ENCODE data around the gene SPTB.
A peak's percentile ranks its signal among the peaks of the same experiment; 100 is the strongest.

SPTB gene

DNA sequence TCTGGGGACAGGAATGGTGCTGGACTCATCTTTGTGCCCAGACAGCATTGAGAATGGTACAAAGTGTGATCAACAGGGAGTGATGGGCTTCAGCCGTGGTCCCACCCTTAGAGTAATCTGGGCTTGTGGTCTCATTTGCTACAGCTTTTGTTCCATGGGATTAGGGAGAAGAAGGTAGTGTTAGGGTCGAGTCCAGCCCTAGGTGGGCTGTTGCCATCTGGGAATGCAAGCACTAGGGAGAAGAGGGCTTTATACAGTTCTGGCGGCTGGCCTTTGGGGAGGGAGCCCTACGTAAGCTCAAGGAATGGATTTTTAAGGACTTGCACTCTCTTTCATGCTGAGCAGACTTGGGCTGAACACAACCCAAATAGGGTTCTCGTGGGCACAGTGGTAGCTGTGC lies 170.6 kb downstream of the SPTB start:
- no peak for DNase-seq (ENCODE audit: low spot score)

DNA sequence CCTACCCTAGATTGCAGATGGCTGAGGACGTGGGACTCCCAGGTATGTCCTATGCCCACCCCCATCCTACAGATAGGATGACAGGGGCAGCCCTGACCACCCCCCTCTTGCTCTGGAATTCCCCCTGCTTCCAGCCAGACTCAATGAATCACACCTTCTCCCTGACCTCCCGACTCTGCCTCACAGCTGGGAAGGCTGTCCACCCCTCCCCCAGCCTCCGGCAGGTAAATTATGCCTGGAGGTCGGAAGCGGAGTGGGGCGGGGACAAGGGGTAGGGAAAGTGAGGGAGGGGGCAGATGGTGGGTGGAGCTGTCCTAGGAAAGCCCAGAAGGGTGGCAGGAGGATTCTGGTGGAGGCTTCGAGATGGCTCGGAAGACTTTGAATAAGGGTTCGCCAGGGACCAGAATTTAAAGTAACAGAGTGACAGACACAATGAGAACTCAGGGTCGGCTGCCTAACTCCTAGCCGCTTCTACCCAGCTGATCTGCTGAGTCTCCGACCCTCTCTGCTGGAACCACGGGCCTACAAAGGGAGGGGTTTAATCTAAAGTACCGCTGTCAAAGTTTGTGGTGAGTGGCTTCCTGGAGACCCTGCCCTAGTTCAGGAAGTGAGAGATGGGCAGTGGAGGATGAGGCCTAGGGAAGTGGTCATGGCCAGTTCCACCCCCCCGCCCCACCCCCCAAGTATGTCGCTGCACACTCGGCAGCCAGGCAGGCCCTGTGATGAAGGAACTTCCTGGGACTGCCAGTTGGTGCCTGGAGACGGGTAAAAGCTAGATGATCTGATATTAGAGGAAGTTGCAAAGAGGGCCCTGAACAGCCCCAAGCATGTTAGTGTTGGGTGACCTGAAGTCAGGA lies 171.3 kb downstream of the SPTB start:
- no peak for DNase-seq (ENCODE audit: low spot score)

DNA sequence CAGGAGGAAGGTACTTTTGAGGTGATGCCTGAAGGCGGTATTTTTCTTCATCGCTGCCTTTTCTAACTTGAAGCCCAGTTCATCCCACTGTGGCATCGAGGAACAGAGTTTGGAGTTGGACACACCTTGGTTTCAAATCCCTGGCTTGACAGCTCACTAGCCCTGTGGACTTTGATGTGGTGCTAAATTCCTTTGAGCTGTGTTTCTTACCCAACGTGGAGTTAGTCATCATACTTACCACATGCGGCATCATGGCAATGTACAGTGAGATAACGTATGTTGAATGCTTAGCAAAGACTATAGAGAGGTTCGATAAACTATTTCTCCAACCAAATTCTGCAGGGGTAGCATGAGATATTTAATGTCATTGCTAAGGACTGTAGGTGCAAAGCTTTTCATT lies 172.0 kb downstream of the SPTB start:
- peak; percentile 60 for DNase-seq (ENCODE audit: low spot score)

DNA sequence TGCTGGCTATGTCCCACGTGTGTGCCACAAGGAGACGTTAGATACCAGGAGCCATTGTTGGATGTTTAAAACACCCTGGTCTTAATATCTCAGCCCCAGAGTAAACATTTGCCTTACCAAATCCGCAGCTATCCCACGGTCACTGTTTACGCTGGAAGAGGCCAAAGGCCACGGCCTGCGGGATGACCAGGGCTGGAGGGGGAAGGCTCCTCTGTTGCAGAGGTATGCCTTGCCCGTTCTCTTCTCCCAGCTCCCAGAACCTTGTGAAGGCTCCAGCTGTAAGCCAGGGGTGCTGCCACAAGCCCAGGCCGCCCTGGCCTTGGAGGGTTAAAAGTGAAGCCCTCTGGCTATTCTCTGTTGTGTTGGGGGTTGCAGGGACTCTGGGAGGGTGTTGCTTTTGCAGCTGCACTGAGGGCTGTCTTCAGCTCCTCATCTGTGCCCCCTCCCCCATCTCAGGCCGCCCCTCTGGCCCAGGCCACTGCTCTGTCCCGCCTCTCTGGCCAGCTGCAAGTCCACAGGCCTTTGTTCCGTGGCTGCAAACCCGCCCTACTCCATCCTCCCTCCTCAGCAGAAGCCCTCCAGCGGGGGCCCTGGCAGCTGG lies 173.0 kb downstream of the SPTB start:
- DNase-seq (ENCODE audit: low spot score) = no peak

DNA sequence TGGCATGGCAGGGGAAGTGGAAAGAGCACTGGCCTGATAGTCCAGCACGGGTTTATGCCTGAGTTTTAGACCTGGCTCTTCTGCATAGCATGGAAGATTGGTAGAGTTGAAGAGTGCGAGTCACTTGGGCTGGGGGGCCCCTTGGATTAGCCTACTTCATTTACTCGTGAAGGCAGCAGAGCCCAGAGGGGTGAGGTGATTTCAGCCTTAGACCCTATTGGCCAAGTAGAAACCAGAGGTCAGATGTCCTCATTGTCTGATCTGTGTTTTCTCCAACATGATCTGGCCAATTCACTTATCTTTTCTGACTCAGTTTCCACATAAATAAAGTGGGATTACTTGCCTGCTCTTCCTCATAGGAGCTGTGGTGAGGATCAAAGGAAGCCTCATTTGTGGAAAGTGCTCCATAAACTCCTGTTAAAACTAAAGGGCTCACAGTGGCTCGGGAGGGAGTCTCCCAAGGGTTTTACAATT lies 173.6 kb downstream of the SPTB start:
- DNase-seq (ENCODE audit: low spot score) = no peak

DNA sequence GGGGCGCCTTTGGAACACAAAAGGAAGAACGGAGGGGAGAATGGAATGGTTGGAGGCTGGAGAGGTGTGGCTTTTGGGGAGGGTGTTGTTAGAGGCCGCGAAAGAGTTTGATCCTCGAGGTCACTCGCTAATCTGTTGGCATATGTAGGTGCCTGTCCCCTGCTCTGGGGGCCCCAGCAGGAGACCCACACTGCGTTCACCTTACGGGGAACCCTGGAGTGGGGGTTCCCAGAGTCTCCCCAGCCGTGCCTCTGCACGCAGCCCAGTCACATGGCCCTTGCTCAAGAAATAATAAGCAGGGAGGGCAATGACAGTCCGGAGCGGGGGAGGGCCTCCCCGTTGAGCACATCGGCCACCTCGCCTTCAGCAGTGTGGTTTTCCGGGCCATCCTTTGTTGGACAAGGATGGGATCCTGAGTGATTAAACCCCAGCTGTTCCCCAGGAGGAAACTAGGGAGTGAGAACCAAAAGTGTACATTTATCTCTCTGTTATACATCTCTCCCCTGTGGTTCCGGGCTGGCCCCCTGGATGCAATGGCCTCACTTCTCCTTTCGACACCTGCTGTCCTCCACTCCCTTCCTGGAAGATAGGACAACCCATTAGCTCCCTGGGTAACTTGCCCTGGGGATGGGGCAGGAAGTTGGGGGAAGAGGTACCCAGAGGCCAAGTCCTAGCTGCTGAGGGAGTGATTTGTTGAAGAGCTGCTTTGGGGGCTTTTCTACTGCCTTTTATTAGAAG lies 174.2 kb downstream of the SPTB start:
- no peak for DNase-seq (ENCODE audit: low spot score)

DNA sequence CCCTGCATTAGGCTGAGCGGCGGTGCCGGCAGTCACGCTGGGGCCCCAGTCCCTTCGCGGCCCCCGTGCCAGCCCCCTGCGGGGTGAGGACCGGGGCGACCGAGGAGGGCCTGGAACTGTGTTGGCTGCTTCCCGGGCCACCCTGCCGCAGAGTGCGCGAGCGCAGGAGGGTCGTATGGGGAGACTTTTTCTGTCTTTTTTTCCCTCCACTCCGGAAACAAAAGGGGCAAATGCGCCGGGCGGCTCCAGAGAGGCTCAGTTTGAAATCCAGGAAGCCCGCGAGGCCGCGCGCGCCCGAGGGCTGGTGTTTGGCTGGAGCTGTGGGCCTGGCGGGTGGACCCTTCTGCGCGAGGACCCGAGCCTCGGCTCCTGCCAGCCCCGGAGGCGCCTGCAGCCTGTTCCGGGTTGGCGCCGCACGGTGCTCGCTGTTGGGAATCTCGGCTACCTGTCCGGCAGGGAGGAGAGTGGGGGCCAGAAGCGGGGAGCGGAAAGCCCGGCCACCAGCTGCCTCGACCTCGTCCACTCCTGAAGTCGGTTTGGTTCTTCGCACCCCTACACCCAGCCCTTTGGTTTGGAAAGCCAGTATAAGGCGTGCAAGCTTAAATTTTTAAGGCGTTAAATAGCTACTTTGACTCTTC lies 174.8 kb downstream of the SPTB start:
- no peak for DNase-seq (ENCODE audit: low spot score)

DNA sequence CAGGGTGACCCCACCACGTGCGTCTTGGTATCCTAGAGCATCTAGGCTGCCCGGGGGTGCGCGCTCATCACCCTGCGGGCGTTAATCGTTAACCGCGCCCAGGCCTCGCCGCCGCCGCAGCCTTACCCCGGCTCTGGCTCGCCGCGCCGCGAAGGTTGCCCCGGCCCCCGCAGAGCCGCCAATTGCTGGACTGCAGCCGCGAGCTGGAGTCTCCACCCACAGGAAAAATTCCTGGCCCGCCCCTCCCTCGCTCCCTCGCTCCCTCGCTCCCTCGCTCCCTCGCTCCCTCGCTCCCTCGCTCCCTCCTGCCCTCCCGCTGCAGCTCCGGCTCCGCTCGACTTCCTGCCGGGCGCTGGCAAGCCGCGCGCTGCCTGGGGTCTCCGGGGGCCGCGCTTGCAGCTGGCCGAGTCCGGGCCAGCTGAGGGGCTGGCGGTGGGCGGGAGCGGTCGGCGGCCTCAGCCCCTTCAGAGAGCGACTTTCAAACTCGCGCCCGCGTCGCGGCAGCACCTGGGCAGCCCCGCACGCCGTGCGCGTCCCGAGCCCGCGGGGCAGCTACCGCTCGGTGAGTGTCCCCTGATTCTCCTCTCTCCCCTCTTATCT lies 175.5 kb downstream of the SPTB start, which contains the start of gene PLEKHG3:
Gene PLEKHG3, plus strand, starts transcription at position 282 of the 600 bp plus-strand sequence. CDS start 23,208 bp downstream, outside the sequence.
- peak; percentile 80 for DNase-seq (ENCODE audit: low spot score)

DNA sequence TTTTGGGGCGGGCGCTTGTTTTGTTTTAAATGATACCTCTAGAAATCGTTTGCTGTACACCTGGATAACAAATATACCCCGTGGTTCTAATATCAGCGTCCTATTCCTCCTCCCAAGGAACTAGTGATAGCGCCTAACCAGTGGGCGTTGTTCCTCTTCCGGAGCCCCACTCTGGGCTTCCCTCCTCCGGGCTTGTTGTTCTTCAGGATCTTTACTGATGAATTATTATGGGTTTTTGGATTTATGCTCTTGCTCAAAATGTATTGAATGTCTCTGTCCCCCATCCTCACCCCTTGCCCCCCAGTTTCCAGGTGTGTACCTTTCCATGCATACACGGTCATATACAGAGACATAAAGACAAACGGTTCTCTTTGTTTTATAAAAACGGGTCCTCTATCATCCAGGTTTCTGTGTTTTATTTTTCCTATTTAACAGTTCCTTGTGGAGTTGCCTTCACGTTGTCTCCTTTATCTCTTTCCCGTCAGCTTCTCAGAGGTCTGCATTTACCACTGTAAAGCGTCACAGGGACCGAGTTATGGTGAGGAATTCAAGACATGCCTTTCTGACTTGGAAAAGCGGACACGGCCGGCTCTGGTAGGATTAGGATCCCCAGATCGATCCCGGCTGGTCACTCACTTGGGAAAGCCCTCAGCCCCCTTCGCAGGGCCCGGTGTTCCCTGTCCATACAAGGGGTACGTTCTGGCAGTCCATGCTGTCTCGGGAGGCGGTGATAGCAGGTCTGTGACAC lies 176.1 kb downstream of the SPTB start:
- DNase-seq (ENCODE audit: low spot score) = no peak

DNA sequence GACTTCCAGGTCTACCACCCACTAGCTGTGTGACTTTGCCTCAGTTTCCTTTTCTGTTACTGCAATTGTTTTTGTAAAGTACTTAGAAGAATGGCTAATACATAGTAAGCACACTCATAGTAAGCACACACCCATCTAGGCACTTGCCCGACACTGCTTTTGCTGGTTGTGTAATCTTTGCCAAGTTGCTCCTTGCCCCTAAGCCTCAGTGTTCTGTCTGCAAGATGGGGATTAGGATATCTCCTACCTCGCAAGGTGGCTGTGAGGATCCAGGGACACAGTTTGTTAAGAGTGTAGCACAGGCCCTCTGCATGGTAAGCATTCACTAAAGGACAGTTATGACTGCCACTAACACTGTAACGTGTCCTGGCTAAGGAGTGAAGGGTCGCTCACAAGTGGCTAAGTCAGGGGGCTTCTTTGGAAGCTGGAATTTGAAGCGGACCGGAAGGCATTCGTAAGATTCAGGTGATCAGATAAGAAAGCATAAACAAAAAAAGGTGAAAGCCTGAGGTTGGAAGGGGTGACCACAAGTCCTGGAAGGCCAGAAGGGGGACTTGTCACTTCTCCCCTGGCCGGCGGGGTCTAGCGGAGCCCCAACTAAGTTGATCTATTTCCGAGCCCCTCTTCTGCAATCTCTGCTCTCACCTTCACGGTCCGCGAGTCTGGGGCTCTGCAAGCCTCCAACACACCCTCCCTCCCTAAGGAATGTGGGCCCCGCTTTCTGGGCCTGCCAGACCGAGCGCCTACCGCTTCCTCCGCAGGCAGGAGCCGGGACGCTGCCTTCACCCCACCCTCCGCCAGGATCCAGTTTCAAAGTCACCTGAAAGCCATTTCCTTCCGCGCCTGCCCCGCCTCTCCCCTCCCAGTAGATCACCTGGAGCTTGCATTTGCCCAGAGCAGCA lies 177.0 kb downstream of the SPTB start:
- DNase-seq (ENCODE audit: low spot score) = no peak

DNA sequence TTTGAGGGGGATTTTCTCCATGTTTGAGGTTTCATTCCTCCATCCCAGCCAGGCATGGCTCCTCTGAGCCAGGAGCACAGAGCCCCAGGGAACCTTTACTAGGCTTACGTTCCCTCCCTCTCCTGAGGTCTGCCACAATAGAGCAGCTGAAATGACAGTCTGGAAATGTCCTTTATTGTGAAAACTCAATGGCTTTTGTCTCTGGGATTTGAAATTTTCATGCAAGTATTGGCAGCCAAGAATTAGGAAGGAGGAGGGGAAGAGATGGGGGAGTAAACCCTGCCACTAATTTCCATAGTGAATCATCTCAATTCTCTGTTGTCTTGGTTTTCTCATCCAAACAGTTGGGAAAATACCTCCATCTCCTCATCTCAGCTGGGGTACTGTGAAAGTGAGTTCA lies 178.0 kb downstream of the SPTB start:
- no peak for DNase-seq (ENCODE audit: low spot score)

DNA sequence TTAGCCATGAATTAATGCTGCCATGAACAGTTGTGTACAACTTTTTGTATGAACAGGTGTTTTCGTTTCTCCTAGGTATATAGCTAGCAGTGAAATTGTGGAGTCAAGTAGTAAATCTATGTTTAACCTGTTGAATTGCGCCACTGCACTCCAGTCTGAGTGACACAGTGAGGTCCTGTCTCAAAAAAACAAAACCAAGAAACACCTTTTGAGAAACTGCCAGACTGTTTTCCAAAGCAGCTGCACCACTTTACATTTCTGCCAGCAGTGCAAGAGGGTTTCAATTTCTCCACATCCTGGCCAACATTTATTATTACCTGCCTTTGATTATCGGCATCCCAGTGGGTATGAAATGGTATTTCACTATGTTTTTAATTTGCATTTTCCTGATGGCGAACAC lies 178.8 kb downstream of the SPTB start:
- no peak for DNase-seq (ENCODE audit: low spot score)

DNA sequence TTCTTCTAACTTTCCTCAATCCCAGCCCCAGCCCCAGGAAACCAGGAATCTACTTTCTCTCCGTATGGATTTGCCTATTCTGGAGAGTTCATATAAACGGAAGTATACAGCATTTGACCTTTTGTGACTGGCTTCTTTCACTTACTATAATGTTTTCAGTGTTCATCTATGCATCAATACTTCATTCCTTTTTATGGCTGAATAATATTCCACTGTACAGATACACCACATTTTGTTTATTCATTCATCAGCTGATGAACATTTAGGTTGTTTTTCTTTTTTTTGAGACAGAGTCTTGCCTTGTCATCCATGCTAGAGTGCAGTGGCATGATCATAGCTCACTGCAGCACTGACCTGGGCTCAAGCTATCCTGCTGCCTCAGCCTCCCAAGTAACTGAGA lies 179.4 kb downstream of the SPTB start:
- DNase-seq (ENCODE audit: low spot score) = no peak

DNA sequence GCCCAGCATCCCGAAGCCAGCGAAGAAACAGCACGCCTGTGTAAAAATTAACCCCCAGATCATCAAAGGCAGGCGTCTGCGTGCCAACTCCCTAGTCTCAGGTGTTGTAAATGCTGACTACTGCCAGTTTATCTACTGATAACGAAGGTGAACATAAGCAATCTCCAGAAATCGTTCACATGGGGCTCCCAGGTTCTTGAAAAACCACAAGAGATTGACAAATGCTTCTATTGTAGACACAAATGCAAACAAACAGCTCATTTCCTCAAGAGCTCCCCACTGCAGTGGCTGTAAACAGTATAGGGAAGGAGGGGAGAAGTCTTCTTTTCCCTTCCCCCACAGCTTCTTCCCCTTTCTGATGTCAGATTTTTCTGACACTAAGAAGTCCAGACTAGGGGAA lies 180.8 kb downstream of the SPTB start:
- no peak for DNase-seq (ENCODE audit: low spot score)

DNA sequence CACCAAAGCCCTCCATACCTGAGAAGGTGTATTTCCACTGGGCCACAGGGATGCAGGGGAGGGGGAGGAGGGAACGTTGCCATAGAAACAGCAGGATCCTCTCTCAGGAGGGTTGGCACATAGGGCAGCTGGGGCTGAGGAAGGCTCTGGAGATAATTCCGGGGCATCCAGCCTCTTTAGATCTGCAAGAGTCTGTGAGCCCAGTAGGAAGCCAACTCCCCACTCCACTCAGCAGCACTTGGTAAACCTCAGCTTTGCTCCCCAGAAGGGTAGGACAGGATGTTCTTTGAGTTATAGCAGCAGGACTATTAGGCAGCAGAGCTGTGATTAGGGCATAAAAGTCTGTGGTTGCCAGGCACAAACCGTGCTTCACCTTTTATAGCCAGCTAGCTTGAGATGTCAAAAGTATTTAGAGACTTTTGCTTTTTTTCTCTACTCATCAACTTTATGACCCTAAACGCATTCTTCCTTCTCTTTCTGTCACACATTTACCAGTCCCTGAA lies 183.3 kb downstream of the SPTB start:
- no peak for DNase-seq (ENCODE audit: low spot score)
